HCT116 (cell line): Measurements from ENCODE around the gene GNLY. TPM values are rescaled to one million over a fixed set of nuclear protein-coding genes. Genes with fewer than 3 reads are reported as not detected.

ENCODE experiments used
- ATAC-seq: fragments of 200-7000 bp; cut with Tn5 transposase; 2 replicates; pipeline ENCODE4 v1.9.1; 2020; ENCODE audit warnings: mild to moderate bottlenecking, moderate library complexity
- BruUV-seq: library from RNA; stranded (reverse); fragments of 400-500 nt; replicated peaks from 2 replicates; lab custom pipeline; 2021; lab: Mats Ljungman, UMichigan
- CTCF ChIA-PET: fragments of 300-600 bp; sonication (Branson Sonifier 250); formaldehyde crosslinking; loops from one replicate; lab custom pipeline; 2021; ENCODE audit warnings: antibody characterized with exemption; lab: Charles Lee
- POLR2A ChIA-PET: fragments of 300-600, 350-600 bp; sonication (Branson Sonifier 250); formaldehyde crosslinking; loops from one replicate; lab custom pipeline; 2021; ENCODE audit warnings: antibody characterized with exemption; lab: Charles Lee
- RAD21 ChIA-PET, 2 experiments: fragments of 300-600 bp; sonication (Branson Sonifier 250); formaldehyde crosslinking; loops; one replicate each; lab custom pipeline; 2023; ENCODE audit warnings: low total read pairs in 2 of 2; ENCODE audit not compliant: uncharacterized antibody in 2 of 2, unreplicated experiment in 2 of 2, low non-redundant PET in 1 of 2; lab: Charles Lee
- DNase-seq: peaks from one replicate; pipeline ENCODE4 v3.0.0-alpha.2; 2010; ENCODE audit warnings: low read depth, low spot score
- H2AFZ ChIP-seq: fragments of 200-600 bp; shearing (Covaris generic), sonication (generic); 2 replicates; pipeline ENCODE4 v1.6.1; 2017; ENCODE audit warnings: low read depth, mixed run types, mixed read lengths, antibody characterized with exemption, low read length; ENCODE audit not compliant: poor library complexity, severe bottlenecking
- H3K27ac ChIP-seq: 2 replicates; pipeline ENCODE4 v1.5.1; 2012; ENCODE audit warnings: low read depth, low read length
- H3K27me3 ChIP-seq: fragments of 200-600 bp; sonication (generic); 2 replicates; pipeline ENCODE4 v1.6.1; 2016; ENCODE audit warnings: mixed run types, low read length, mixed read lengths; ENCODE audit not compliant: insufficient read depth
- H3K36me3 ChIP-seq, 2 experiments: fragments of 200-500 bp in 1 of 2; fragments of 200-600 bp in 1 of 2; sonication (Bioruptor generic) in 1 of 2; sonication (generic) in 1 of 2; 2 replicates each; pipeline versions ENCODE4 v1.5.1 to v1.6.1; 2014 to 2016; ENCODE audit warnings: low read length in 2 of 2, inconsistent platforms in 1 of 2, mixed read lengths in 1 of 2, mixed run types in 1 of 2; ENCODE audit not compliant: insufficient read depth in 2 of 2, control insufficient read depth in 1 of 2
- H3K4me1 ChIP-seq, 2 experiments: fragments of 200-600 bp in 1 of 2; sonication (generic) in 1 of 2; 2 replicates each; pipeline versions ENCODE4 v1.5.1 to v1.6.1; 2012 to 2017; ENCODE audit warnings: low read length in 2 of 2, inconsistent platforms in 1 of 2, mild to moderate bottlenecking in 1 of 2, mixed read lengths in 1 of 2, mixed run types in 1 of 2, moderate library complexity in 1 of 2; ENCODE audit not compliant: insufficient read depth in 2 of 2, control insufficient read depth in 1 of 2
- H3K4me2 ChIP-seq: fragments of 200-600 bp; sonication (generic); 2 replicates; pipeline ENCODE4 v1.6.1; 2017; ENCODE audit warnings: mixed run types, low read length, mixed read lengths
- H3K4me3 ChIP-seq, 2 experiments: fragments of 200-600 bp in 1 of 2; sonication (generic) in 1 of 2; replicated peaks in 1 of 2; 2 replicates each; pipeline ENCODE4 v1.5.1; 2011 to 2016; ENCODE audit warnings: low read length in 2 of 2, control low read depth in 1 of 2, low read depth in 1 of 2, mild to moderate bottlenecking in 1 of 2, mixed read lengths in 1 of 2, mixed run types in 1 of 2
- H3K79me2 ChIP-seq: fragments of 200-600 bp; sonication (generic); 2 replicates; pipeline ENCODE4 v1.6.1; 2017; ENCODE audit warnings: mild to moderate bottlenecking, mixed run types, low read length, moderate library complexity, mixed read lengths; ENCODE audit not compliant: insufficient read depth
- H3K9ac ChIP-seq: fragments of 200-600 bp; sonication (generic); 2 replicates; pipeline ENCODE4 v1.6.1; 2016; ENCODE audit warnings: low read length, mixed read lengths
- H3K9me2 ChIP-seq: fragments of 200-600 bp; sonication (generic), shearing (Covaris generic); 2 replicates; pipeline ENCODE4 v1.6.1; 2017; ENCODE audit warnings: mixed run types, mild to moderate bottlenecking, moderate library complexity; ENCODE audit not compliant: insufficient read depth
- H3K9me3 ChIP-seq, 2 experiments: fragments of 200-500 bp in 1 of 2; fragments of 200-600 bp in 1 of 2; sonication (Bioruptor generic) in 1 of 2; sonication (generic) in 1 of 2; 2 replicates each; pipeline ENCODE4 v1.6.1; 2014 to 2017; ENCODE audit warnings: low read length in 2 of 2, mixed read lengths in 2 of 2, inconsistent platforms in 1 of 2, low read depth in 1 of 2, mild to moderate bottlenecking in 1 of 2, mixed run types in 1 of 2, moderate library complexity in 1 of 2; ENCODE audit not compliant: control insufficient read depth in 1 of 2, insufficient read depth in 1 of 2
- H4K20me1 ChIP-seq: fragments of 200-600 bp; sonication (generic), shearing (Covaris generic); 2 replicates; pipeline ENCODE4 v1.6.1; 2017; ENCODE audit warnings: mixed run types, mild to moderate bottlenecking, moderate library complexity; ENCODE audit not compliant: insufficient read depth
- ATF3 ChIP-seq: IDR thresholded peaks from 2 replicates; pipeline ENCODE4 v1.6.1; 2012
- CBX3 ChIP-seq: IDR thresholded peaks from 2 replicates; pipeline ENCODE4 v1.6.1; 2012; ENCODE audit warnings: low read depth
- ELF1 ChIP-seq: IDR thresholded peaks from 2 replicates; pipeline ENCODE4 v1.6.1; 2012; ENCODE audit warnings: low read depth, borderline replicate concordance
- EZH2 ChIP-seq: fragments of 200-600 bp; sonication (generic); IDR thresholded peaks from 2 replicates; pipeline ENCODE4 v1.6.1; 2017; ENCODE audit warnings: antibody characterized with exemption, mixed run types
- EZH2phosphoT487 ChIP-seq: fragments of 200-600 bp; IDR thresholded peaks from 2 replicates; pipeline ENCODE4 v1.6.1; 2018; ENCODE audit warnings: antibody characterized with exemption, borderline replicate concordance
- FOSL1 ChIP-seq: IDR thresholded peaks from 2 replicates; pipeline ENCODE4 v1.6.1; 2012; ENCODE audit warnings: low read depth
- JUND ChIP-seq: IDR thresholded peaks from 2 replicates; pipeline ENCODE4 v1.6.1; 2012
- POLR2A ChIP-seq: IDR thresholded peaks from 2 replicates; pipeline ENCODE4 v1.7.0; 2011; ENCODE audit warnings: borderline replicate concordance; ENCODE audit not compliant: insufficient read depth, insufficient read length; ENCODE audit errors: extremely low read depth
- RAD21 ChIP-seq: IDR thresholded peaks from 2 replicates; pipeline ENCODE4 v1.6.1; 2012; ENCODE audit warnings: low read depth, mild to moderate bottlenecking
- ZNF274 ChIP-seq: fragments of 200-500 bp; sonication (Bioruptor generic); IDR thresholded peaks from 2 replicates; pipeline ENCODE4 v1.6.1; 2014; ENCODE audit warnings: mild to moderate bottlenecking, low read depth, low read length, inconsistent platforms
- intact Hi-C: fragments of 100-400 bp; cut with micrococcal nuclease; formaldehyde crosslinking; loops from 2 replicates; pipeline ENCODE4 v1.10.0; 2022
- total RNA-seq: library from RNA; stranded (reverse); gene quantifications from one replicate; pipeline ENCODE4 v1.2.1, GENCODE V29; 2021; ENCODE audit not compliant: unreplicated experiment

GNLY gene
- total RNA-seq, 1 experiment from 2014 or later = 0.74 TPM

DNA sequence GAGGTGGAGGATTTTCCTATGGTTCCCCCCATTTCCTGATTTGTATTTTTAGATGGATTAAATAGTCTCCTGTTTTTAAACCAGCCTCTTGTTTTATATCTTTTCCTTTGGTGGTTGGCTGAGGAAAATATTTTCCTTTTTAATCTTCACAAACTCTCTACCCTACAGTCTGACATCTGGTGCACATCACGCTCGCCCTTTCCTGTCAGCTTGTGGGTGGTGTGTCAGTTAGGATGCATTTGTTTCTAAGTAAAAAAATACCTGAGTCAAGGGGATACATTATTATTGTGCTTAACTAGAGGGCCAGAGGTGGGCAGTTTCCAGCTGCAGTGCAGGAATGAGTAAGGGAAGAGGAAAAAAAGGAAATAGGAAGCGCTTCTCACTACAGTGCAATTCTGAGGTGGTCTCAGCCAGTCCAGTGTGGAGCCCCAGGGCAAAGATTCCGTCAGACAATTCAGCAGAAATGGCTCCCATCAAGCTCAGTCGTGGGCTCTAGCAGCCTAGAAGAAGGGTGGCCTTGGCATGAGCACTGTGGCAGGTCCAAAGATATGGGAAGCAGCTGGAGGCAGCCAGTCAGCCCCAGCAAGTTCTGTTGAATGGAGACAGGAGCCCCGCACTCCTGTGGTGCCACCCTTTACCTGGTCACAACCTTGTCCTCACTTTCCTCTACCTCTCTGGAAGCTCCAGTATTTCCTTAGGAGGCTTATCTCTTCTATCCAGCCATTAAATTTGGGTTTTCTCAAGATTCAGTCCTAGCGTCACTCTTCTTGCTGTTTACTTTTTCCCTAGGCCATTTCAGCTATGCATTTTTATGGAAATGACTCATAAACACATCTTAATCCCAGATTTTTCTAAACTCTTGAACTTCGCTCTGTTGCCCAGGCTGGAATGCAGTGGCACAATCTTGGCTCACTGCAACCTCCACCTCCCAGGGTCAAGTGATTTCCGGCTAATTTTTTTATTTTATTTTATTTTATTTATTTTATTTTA lies 44.7 kb upstream of the GNLY start:
- no peak for TF ChIP-seq ATF3
- no peak for TF ChIP-seq RAD21
- no peak for TF ChIP-seq JUND
- no peak for TF ChIP-seq FOSL1
- TF ChIP-seq ZNF274 = no peak
- TF ChIP-seq POLR2A = no peak
- TF ChIP-seq EZH2 = no peak
- TF ChIP-seq EZH2phosphoT487 = no peak
- no peak for TF ChIP-seq CBX3
- TF ChIP-seq ELF1 = no peak
- DNase-seq (no peak), ATAC-seq (no peak)
- POLR2A ChIA-PET = no interaction called here
- H3K27me3 ChIP-seq = no peaks in the 10 kb centered on the region
- intact Hi-C loops = no loop called here
- H3K4me2 ChIP-seq = no peak overlapping the region
- H3K79me2 ChIP-seq = peaks cover 21% of the 10 kb centered on the region; the same call in 1 of the 2 replicates
- no peaks in the 10 kb centered on the region for H3K9me3 ChIP-seq
- CTCF ChIA-PET = interaction anchor here (1.0 to 2.4 kb wide), 5 partner anchors 12 to 165 kb away, joined by 3 to 13 read pairs (median 3); no protein-coding TSS in a partner anchor
- peaks cover 51 to 71% of the 10 kb centered on the region in 2 experiments for H3K36me3 ChIP-seq
- H3K4me1 ChIP-seq = no peaks in the 10 kb centered on the region
- no peak overlapping the region for H3K4me3 ChIP-seq
- RAD21 ChIA-PET = interaction anchor here in 1 of 2 experiments (0.6 kb wide), 1 partner anchor 17 kb away, joined by 3 read pairs; no protein-coding TSS in a partner anchor
- no peaks in the 10 kb centered on the region for H4K20me1 ChIP-seq
- BruUV-seq = no TSS peak
- no peak overlapping the region for H3K9ac ChIP-seq
- H3K27ac ChIP-seq = no peak overlapping the region
- no peak overlapping the region for H2AFZ ChIP-seq
- no peaks in the 10 kb centered on the region for H3K9me2 ChIP-seq
